ENCODE results near the gene KAT7.
"Not testable (repeated sequence)": the region's sequence is repeated elsewhere in the genome, so short reads cannot be mapped to it uniquely, and the experiment has no call there.

KAT7 gene

DNA sequence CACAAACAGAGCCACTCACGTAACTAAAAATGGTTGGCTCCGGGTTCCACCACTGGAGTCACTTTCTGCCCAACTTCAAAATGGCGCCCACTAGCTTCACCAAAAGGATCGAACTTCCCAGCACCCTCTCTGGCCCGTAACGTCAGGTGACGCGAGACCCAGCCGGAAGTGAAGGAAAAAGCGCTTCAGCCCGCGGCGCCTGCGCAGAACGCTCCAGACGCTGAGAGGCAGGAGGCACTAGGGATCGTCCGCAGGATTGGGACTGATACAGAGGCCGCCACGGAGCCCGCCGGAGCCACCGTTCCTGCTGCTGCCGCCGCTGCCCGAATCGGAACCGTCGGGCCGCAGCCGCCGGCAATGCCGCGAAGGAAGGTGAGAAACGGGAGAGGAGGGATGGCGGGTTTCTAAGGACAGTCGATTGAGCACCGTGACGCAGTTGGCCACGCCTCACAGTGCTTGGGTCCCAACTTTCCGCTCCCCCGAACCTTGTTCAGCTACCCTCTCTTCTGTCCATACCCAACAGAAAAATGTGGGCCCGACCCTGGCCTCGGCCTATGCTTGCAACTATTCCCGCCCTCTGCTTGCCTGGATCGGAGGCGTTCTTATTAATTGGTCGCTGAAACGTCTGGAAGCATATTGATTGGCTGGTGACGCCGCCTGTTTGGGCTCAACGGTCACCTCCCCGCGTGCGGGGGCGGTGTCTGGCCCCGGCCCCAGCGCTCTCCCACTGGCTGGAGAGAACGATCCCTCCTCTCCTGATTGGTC is at the start of gene KAT7:
TSS of gene KAT7 (plus strand) at position 204 of the 765 bp plus-strand sequence. CDS start at position 358, 154 bp downstream.
- DNase-seq = peak; percentile 74 to 99 (median 98)

DNA sequence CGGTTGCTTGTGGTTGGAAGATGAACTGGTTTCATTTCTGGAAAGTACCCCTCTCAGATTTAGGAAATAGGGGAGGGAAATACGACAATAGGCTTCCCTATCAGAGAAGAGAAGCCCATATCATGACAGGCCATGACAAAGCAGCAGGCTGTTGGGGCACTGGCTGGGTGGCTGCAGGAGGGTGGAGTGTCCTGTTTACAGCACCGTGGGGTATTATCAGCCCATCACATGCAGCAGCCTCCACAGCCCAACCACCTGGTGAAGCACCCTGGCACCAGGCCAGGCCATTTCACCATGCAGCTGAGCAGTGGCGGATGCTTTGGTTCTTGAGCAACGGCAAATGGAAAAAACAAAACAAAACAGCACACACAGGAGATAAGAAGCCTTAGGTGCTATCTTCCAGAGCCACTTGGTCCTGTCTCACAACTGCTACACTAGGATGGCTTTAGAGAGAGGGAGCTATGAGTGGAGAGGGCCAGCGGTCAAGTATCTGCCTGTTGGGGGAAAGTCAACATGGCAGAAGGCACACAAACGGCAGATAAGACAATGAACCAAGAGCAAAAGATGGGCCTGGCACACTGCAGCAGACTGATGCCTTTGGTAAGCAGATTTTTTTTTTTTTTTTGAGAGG is 48.7 kb upstream of the KAT7 start:
- peak in 12 of 51 donors; percentile 7 to 35 (median 10) for DNase-seq

DNA sequence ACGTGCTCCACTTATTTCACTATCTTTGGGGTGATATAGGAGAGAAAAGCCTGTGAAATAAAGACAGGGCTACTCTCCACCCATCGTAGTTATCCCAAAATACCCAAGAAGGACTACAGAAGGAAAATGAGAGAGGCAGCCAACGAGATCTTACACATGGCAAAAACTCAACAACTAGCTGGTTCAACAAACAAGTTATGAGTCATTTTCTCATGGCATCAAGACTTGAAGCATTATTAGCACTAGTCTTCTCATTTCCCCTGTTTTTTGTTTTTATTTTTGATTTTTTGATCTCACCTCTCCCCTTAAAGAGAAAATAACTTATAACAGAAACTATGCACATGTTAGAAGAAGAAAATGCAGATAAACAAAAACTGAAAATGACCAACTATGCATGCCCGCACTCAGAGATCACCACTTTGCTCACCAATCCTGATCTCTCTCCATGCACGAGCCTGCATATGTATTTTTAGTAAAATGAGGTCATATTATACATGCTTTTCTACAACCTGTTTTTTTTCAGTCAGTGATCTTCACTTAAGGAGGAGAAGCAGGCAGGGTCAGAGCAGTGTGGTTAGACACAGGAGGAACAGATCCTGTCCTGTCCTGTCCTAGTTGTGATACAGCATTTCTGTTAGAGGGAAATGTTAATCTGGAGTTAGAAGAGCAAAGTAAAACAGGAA is 47.3 kb upstream of the KAT7 start:
- DNase-seq = no peak

- no peak for DNase-seq
These were observed 46.8 kb upstream of the KAT7 start for GRCh38 chr17:49741692-49742076.

DNA sequence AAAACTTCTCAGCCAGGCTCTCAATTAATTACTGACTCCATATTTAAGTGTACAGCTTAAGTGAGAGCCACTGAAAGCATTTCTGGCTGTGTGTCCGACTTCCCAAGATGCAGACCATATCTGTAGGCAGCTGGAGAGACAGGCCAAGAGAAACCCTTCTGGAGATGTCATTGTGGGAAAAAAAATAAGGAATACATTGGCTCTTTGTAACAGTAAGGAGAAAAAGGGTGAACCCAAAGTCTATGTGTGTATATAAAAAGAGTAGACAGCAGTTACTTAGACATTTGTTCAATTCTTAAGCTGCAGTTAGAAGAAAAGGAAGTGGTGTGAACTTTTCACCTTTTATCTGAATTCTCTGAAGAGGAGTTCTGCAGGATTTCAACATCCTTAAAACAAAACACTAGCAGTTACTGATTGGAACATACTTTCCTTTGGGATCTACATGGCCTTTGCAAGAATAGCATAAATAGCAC is 46.3 kb upstream of the KAT7 start:
- no peak for DNase-seq

DNA sequence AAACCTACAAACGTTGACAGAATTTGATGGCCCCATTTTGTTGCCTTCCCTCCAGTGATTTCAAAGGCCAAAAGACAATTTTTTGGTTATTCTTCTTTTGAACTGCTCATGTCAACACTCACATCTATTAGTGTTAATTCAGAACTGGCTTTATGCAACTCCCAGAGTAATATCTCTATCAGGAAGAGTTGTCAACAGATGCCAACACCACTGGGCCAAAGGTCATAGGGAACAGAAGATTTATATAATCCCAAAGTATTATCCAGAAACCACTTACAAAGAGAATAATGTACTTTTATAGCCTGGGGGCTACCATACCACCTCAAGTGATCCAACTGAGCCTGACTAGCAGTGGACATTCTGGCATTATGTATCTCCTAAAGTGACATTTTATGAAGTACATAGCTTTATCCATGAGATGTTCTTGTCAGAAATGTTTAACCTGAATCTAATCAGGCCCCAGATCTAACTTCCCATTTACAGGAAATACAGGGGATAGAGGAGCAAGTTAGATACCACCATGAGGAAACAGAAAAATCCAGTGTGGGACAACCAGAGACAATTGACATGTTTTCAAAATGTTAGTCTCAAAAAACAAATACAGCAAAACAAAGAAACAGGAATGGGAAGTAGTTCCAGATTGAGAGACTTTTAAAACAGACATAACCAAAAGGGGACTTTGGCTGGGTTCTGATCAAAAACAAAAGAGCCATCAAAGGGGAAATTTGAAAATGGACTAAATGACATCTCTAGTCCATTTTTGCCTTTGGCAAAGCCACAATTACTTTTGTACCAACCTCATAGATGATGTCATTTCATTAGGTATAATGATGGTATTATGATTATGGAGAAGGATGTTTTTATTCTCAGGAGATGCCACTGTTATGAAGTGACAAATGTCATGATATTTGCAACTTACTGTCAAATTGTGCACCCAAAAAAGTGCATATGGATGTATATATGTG is 43.0 kb upstream of the KAT7 start:
- DNase-seq = no peak

- DNase-seq = no peak
These were observed 41.5 kb upstream of the KAT7 start for GRCh38 chr17:49746791-49747490.

GRCh38 chr17:49747632-49748031 is 40.8 kb upstream of the KAT7 start:
- DNase-seq = no peak

DNA sequence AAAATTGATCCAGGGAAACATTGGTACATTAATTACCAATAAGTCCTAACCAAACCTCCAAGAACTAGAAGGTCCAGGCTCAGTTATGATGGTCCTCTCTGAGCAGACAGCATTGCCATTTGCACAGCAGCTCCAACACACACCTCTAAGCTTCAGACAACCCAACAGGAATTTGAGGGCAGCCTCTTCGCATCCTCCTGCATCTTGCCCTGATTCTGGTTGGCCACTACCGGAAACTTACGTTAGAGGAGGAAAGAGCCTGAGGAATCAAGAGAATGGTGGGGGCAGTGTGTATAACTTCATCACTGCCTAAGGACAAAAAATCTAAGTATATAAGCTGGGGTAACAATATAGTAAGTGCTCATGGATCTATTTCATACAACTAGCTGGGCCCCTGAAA is 40.3 kb upstream of the KAT7 start:
- DNase-seq = no peak

- DNase-seq = no peak
These were observed 39.7 kb upstream of the KAT7 start for GRCh38 chr17:49748791-49749190.

GRCh38 chr17:49749730-49750129 is 38.8 kb upstream of the KAT7 start:
- no peak for DNase-seq

DNA sequence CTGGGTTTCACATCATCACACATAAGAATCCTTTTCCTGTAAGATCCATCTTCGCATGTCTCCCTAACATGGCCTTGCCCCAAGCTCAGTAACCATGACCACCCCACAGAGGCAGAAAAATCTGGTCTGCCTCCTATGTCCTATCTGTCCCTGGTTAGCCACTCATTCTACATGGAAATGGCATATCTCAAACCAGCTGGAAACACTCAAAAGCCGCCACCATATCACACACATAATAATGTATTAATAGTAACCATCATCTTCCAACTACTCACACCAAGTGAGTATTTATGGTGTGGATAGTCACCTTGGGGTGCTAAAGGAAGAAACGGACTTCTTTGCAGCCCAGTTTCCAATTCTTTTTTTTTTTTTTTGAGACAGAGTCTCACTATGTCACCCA is 36.0 kb upstream of the KAT7 start:
- DNase-seq = no peak

- DNase-seq = no peak
These were observed 34.5 kb upstream of the KAT7 start for GRCh38 chr17:49753959-49754391.

- no peak for DNase-seq
These were observed 32.7 kb upstream of the KAT7 start for GRCh38 chr17:49755663-49756283.

GRCh38 chr17:49756323-49757150 is 31.9 kb upstream of the KAT7 start:
- DNase-seq = no peak

- no peak for DNase-seq
These were observed 31.2 kb upstream of the KAT7 start for GRCh38 chr17:49757151-49757777.

GRCh38 chr17:49758464-49759010 is 29.9 kb upstream of the KAT7 start:
- not testable (repeated sequence) for DNase-seq

GRCh38 chr17:49759203-49759602 is 29.3 kb upstream of the KAT7 start:
- no peak for DNase-seq

All from hypothalamus (tissue), 51 donors.